GM21619 (cell line): Measurements from ENCODE around the gene FBN3.
"Not testable (repeated sequence)": the region's sequence is repeated elsewhere in the genome, so short reads cannot be mapped to it uniquely, and the experiment has no call there.

ENCODE experiments used
- ATAC-seq: cut with Tn5 transposase; IDR thresholded peaks from one replicate; pipeline ENCODE4 v1.9.1; 2021; ENCODE audit not compliant: unreplicated experiment

FBN3 gene

DNA sequence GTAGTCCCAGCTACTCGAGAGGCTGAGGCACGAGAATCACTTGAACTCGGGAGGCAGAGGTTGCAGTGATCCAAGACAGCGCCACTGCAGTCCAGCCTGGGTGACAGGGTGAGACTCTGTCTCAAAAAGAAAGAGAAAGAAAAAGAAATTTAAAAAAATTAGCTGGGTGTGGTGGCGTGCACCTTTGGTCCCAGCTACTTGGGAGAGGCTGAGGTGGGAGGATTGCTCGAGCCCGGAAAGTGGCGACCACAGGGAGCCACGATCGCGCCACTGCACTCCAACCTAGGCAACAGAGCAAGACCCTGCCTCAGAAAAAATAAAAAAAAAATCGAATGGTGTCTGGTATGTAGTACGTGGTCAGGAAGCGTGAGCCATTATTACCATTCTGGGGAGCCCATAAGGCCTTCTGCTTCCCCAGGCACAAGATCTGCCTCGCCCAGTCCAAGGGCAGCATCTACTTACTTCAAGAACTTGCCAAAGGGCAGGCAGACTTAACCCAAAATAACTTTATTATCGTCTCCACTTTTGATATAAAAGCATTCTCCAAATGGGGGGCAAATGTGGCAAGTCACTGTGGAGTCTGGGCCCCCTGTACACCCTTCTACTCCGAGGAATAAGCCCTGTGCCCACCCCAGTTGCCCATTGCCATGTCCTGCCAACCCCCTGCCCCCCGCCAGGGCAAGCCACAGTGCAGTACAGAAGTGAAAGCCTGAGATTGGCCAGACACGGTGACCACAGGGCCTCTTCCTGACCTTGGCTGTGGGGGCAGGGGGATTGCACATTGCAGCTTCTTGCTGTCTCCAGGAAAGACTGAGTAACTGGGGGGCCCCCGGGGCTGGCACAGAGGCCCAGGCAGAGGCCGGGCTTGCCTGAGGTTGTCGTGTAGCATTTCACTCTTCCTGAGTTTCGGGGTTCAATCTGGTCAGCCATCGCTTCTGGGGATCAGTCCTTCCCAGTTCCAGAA, 84.2 kb downstream of the FBN3 start:
- ATAC-seq = no peak

DNA sequence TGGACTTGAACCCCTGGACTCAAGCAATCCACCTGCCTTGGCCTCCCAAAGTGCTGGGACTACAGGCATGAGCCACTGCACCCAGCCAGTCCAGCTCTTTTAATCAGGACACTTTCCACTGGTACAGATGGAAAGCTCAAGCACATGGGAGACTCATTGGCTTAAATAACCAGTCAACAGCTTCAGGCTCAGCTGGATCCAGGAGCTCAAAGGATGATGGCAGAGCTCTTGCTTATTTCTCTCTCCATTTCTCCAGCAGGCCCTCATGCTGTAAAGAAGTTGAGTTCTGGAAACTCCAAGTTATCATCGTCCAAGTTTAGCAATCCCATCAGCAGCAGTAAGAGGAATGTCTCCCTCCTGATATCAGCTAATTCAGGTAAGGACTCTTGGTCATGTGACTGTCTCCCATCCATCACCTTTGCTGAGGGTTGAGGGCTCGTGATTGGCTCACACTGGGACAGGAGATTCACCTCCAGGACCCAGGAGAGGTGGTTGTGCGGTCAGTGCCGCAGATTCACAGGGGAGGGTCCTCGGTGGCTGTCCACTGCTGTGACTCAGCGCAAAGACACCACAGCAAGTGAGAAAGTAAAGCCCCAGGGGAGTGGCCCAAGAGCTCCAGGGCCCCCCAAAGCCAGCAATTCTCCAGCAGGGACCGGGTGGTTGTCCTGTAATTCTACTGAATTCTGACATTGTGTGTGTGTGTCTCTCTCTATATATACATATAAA, 91.7 kb downstream of the FBN3 start:
- ATAC-seq = no peak

DNA sequence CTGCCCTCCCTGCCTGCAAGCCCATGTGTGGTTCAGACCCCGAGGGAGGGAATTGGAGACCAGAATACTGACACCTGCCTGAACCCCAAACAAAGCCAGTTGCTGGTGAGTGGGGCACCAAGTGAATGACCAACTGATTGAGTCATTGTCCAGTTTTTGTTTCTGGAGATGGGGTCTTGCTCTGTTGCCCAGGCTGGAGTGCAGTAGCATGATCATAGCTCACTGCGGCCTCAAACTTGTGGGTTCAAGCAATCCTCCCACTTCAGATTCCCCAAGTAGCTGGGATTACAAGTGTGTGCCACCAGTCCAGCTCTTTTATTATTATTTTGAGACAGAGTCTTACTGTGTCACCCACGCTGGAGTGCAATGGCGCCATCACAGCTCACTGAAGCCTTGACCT, 92.9 kb downstream of the FBN3 start:
- no peak for ATAC-seq

DNA sequence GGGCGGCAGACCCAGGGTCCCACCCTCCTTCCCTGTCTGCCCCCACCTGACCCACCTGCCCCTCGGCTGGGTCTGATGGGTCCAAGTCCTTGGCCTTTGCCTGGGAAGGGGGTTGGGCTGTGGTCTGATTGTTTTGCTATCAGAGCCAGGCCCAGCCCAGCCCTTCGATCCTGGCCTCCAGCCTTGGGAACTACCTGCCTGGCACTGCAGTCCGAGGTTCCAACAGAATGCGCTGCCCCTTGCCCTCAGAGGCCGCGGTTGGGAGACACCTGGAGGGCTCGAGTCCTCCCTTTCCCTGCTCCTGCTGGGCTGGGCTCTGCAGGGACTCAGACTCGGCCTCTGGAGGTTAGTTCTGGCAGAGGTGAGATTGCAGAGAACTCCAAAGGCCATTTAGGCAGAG, 95.2 kb downstream of the FBN3 start:
- ATAC-seq = no peak

DNA sequence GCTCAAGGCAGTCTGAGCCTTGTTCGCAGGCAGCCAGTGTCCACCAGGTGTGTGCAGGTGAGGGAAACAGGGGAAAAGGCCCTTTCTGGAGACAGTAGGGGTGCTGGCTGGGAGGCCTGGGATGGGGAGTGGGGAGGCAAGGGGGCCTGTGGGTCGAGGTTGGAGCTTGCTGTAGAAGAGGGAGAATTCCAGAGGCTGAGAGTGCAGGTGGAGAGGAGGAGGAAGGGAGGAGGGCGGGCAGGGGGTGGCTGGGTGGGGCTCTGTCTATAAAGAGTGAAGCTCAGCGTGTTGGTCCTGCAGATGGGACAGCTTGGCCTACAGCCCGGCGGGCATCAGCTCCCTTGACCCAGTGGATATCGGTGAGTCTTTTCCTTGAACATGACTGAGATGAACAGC, 96.9 kb downstream of the FBN3 start, which contains the start of gene CCL25:
Gene CCL25, plus strand, starts transcription at position 297 of the 396 bp plus-strand sequence. CDS start 290 bp downstream, outside the sequence.
- ATAC-seq = no peak

DNA sequence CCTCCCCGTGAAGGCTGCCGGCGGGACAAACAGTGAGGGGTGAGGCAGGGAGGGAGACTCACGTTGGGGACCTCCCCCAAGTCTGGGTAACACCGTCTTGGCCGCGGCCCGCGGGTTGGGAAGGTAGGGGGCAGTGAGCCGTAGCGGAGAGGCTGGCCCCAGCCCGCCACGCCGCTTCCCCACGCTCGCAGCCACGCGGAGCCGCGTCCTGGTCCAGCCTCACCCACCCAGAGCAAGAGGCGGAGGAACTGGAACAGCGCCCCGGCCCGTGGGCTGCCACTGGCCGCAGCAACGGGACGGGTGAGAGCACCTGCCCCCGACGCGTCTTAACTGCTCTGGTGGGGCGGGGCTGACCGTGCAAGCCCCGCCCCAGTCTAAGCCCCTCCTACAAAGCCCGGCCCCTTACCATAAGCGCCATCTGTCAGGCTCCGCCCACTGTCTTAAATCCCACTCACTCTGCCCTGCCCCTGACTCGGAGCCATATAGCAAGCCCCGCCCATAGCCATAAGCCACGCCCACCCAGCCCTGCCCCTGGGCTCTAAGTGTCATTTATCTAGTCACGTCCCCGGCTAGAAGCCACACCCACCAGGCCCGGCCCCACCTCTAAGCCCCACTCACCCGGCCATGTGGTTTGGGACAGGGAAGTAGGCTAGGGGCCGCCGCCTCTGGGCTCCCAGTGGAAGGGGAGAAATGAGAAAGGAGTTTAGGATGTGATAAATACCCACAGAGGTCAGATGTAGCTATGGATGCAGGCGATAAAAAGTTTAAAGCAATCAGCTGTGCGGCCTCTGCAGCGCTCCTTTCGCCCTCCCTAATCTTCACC, 98.9 kb downstream of the FBN3 start:
- ATAC-seq = peak; percentile 74

- no peak for ATAC-seq
These were observed 102.7 kb downstream of the FBN3 start for GRCh38 chr19:8046569-8047165.

- no peak for ATAC-seq
These were observed 103.4 kb downstream of the FBN3 start for GRCh38 chr19:8045872-8046568.

DNA sequence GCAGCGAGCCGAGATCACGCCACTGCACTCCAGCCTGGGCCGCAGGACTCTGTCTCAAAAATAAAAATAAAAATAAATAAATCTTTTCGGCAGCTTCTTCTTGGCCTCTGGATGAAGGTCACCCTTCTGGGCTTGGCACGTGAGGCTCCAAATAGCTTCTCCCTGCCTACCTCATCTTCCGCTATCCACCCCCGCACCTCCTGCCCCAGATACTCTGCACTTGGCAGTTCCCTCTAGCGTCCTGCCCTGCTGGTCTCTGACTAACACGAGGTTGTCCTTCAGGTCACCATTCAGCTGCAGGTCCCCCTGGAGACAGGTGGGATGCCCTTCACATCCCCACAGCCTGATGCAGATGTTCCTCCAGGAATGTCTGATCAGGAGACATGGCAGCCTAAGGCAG, 105.4 kb downstream of the FBN3 start:
- no peak for ATAC-seq

DNA sequence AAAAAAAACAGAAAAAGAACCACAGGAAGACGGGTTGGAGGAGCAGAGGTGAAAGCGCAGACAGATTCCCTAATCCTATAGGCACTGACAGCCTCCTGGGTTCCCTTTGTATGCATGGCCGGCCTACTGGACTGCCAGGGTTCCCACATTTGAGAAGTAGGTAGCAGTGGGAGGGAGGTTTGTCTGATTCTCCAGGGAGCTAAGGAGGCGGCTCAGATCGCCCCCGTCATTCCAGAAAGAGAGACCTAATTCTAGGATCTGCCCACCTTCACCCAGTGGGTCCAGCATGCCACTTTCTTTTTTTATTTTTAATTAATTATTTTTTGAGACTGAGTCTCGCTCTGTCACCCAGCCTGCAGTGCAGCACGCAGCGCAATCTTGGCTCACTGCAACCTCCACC, 106.5 kb downstream of the FBN3 start:
- no peak for ATAC-seq

- ATAC-seq = no peak
These were observed 107.9 kb downstream of the FBN3 start for GRCh38 chr19:8041531-8041931.

- ATAC-seq = no peak
These were observed 110.2 kb downstream of the FBN3 start for GRCh38 chr19:8039231-8039630.

DNA sequence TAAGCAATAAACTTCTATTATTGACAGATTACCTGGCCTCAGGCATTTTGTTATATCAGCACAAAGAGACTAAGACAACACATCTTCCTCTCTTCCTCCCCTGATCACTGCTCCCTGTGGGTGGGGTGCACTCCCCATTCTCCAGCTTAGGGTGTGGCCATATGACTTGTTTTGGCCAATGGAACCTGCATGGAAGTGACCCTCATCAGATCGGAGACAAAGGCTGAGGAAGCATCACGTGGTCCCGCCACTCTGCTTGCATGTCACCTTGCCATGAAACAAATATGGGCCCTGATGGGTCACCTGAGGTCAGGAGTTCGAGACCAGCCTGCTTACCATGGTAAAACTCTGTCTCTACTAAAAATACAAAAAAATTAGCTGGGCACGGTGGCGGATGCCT, 110.6 kb downstream of the FBN3 start:
- ATAC-seq = no peak

- ATAC-seq = no peak
These were observed 112.8 kb downstream of the FBN3 start for GRCh38 chr19:8036434-8037099.

DNA sequence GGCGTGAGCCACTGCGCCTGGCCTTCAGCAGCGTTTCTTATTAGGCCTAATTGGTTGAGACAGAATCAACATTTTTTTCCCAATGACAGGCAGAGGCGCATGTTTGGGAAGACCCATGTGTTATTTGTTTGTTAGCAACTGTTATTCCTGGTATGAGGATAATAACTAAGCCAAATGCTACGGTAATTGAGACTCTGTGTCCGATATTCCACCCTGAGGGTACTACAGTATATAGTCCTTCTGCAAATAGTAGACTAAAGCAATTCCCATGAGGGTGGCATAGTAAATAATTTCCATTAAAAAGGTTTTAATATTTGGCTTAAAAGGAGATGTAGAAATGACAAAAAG, 115.2 kb downstream of the FBN3 start:
- no peak for ATAC-seq

GRCh38 chr19:8033287-8034177, 115.9 kb downstream of the FBN3 start:
- not testable (repeated sequence) for ATAC-seq

DNA sequence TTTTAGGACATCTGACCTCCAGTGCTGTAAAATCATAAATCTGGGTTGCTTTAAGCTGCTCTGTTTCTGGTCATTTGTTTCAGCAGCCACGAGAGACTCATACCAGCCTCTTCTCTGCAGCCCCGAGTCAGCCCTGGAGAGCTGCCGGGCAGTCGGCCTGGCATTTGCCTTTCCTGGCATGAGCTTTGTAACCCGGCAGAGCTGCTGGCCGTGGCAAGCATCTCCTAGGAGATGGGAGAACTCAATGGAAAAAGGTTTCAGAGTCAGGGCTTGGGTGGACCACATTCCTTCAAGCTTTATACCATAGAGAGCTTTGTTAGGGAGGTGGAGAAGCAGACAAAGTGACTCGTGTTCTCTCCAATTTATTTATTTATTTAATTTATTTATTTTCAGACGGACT, 118.4 kb downstream of the FBN3 start:
- ATAC-seq = no peak

GRCh38 chr19:8028951-8029491, 120.4 kb downstream of the FBN3 start:
- no peak for ATAC-seq
